IMR-90 (cell line): Measurements from ENCODE around the gene SLC4A1.

Source experiments
- BHLHE40 ChIP-seq: fragments of 150-350 bp; IDR thresholded peaks from 2 replicates; pipeline ENCODE4 v1.6.1; 2016; ENCODE audit warnings: mild to moderate bottlenecking, low read depth, low read length
- CEBPB ChIP-seq: IDR thresholded peaks from 2 replicates; pipeline ENCODE4 v1.6.1; 2012; ENCODE audit warnings: low read depth, low read length, improper control_type of control experiment
- CHD1 ChIP-seq: IDR thresholded peaks from 2 replicates; pipeline ENCODE4 v1.6.1; 2012; ENCODE audit warnings: low read depth, low read length, improper control_type of control experiment
- CTCF ChIP-seq: conservative IDR thresholded peaks from 2 replicates; pipeline ENCODE4 v1.5.1; 2012; ENCODE audit warnings: mild to moderate bottlenecking, low read depth, low read length, improper control_type of control experiment
- FOS ChIP-seq: fragments of 150-350 bp; IDR thresholded peaks from 2 replicates; pipeline ENCODE4 v1.6.1; 2016; ENCODE audit warnings: low read depth, low read length
- MAFK ChIP-seq: IDR thresholded peaks from 2 replicates; pipeline ENCODE4 v1.6.1; 2012; ENCODE audit warnings: low read depth, low read length, improper control_type of control experiment
- MAZ ChIP-seq: IDR thresholded peaks from 2 replicates; pipeline ENCODE4 v1.6.1; 2012; ENCODE audit warnings: low read depth, mild to moderate bottlenecking, low read length, improper control_type of control experiment, moderate library complexity, borderline replicate concordance
- MXI1 ChIP-seq: IDR thresholded peaks from 2 replicates; pipeline ENCODE4 v1.6.1; 2012; ENCODE audit warnings: low read depth, mild to moderate bottlenecking, low read length, moderate library complexity, borderline replicate concordance
- POLR2A ChIP-seq: IDR thresholded peaks from 2 replicates; pipeline ENCODE4 v1.6.1; 2012; ENCODE audit warnings: mild to moderate bottlenecking, low read depth, low read length
- RAD21 ChIP-seq: IDR thresholded peaks from 2 replicates; pipeline ENCODE4 v1.6.1; 2012; ENCODE audit warnings: low read length, improper control_type of control experiment
- RCOR1 ChIP-seq: IDR thresholded peaks from 2 replicates; pipeline ENCODE4 v1.6.1; 2012; ENCODE audit warnings: mild to moderate bottlenecking, low read length, improper control_type of control experiment; ENCODE audit not compliant: insufficient replicate concordance
- RFX5 ChIP-seq: IDR thresholded peaks from 2 replicates; pipeline ENCODE4 v1.8.0; 2012; ENCODE audit warnings: low read depth, mild to moderate bottlenecking, low read length, moderate library complexity

GRCh38 chr17:44221084-44221861 is 46.7 kb downstream of the SLC4A1 start:
- TF ChIP-seq MAZ (peak; percentile 29; the same call in 1 of the 2 replicates), CTCF (no peak), POLR2A (no peak), RFX5 (no peak), RAD21 (no peak), CEBPB (no peak), FOS (no peak), BHLHE40 (no peak), CHD1 (no peak), RCOR1 (no peak), MXI1 (no peak), MAFK (no peak)
